GM21723 (cell line): Measurements from ENCODE around the gene CFTR.
"Not testable (repeated sequence)": the region's sequence is repeated elsewhere in the genome, so short reads cannot be mapped to it uniquely, and the experiment has no call there.

Experiments
- ATAC-seq: cut with Tn5 transposase; IDR thresholded peaks from one replicate; pipeline ENCODE4 v1.9.1; 2021; ENCODE audit warnings: mild to moderate bottlenecking, moderate library complexity; ENCODE audit not compliant: unreplicated experiment

Gene CFTR

GRCh38 chr7:117493460-117493859, 13.6 kb downstream of the CFTR start:
- ATAC-seq: no peak

DNA sequence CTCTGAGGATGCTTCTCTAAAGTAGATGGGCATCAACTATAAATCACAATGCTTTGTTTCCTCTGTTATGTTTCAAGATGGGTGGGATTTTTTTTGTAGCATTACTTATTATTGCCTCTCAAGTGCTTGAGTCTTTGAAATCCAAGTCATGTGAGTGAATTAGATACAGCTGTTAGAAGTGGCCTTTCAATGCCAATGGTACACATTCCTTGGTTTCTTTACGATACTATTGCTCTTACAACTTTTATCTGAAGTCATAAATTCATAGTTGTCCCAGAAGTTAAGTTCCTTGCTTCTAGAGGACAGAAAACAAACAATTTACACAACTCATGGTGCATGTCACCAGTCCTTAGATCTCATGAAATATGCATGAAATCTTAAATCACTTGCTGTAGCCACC, 15.5 kb downstream of the CFTR start:
- no peak for ATAC-seq

- no peak for ATAC-seq
Measured at GRCh38 chr7:117502331-117502730, 22.5 kb downstream of the CFTR start.

GRCh38 chr7:117505238-117505637, 25.4 kb downstream of the CFTR start:
- ATAC-seq: no peak

DNA sequence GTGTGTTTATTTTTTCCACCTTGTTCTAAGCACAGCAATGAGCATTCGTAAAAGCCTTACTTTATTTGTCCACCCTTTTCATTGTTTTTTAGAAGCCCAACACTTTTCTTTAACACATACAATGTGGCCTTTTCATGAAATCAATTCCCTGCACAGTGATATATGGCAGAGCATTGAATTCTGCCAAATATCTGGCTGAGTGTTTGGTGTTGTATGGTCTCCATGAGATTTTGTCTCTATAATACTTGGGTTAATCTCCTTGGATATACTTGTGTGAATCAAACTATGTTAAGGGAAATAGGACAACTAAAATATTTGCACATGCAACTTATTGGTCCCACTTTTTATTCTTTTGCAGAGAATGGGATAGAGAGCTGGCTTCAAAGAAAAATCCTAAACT, 28.9 kb downstream of the CFTR start:
- no peak for ATAC-seq

GRCh38 chr7:117517194-117517593, 37.4 kb downstream of the CFTR start:
- ATAC-seq: not testable (repeated sequence)

- no peak for ATAC-seq
Measured at GRCh38 chr7:117530390-117530789, 50.6 kb downstream of the CFTR start.

GRCh38 chr7:117531595-117532244, 51.9 kb downstream of the CFTR start:
- no peak for ATAC-seq

DNA sequence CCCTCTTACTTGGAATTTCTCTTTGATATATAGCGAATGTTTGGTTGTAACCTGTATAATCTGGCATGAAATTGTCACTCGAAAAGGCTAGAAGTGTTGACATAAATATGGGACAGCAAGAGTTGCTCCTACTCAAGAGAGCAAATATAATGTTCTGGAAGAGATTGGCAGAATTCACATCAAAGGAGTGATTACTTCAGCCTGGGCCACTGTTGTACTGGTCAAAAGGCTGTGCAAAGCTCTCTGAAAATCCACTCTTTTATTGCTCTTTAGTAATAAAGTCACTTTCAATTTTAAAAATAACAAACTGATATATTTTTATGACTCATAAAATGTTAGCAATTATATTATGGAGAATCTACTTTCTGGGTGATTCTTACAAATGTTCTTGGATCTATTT, 58.2 kb downstream of the CFTR start:
- ATAC-seq: no peak

DNA sequence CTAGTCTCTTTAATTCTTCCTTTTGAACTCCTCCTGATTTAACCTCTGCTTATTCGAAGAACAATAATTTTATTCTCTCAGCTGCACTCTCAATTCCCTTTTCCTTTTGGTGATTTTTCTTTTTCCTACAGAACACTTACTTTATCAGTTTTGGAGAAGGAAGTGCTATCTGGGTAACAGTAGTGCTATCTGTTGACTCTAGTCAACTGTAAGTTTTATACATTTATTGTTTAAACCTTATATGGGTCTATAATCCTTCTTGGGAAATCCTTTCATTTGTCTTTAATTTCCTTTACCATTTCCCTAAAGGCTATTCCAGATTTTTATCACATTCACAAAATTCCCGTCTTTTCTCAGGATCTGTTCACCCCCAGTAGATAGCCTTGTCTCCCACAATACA, 64.2 kb downstream of the CFTR start:
- no peak for ATAC-seq

GRCh38 chr7:117548035-117548434, 68.2 kb downstream of the CFTR start:
- ATAC-seq: no peak

DNA sequence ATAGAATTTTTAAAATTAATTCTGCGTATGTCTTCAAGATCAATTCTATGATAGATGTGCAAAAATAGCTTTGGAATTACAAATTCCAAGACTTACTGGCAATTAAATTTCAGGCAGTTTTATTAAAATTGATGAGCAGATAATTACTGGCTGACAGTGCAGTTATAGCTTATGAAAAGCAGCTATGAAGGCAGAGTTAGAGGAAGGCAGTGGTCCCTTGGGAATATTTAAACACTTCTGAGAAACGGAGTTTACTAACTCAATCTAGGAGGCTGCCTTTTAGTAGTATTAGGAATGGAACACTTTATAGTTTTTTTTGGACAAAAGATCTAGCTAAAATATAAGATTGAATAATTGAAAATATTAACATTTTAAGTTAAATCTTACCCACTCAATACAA, 70.8 kb downstream of the CFTR start:
- no peak for ATAC-seq

GRCh38 chr7:117552660-117553059, 72.8 kb downstream of the CFTR start:
- no peak for ATAC-seq

GRCh38 chr7:117555260-117555659, 75.4 kb downstream of the CFTR start:
- ATAC-seq: no peak

DNA sequence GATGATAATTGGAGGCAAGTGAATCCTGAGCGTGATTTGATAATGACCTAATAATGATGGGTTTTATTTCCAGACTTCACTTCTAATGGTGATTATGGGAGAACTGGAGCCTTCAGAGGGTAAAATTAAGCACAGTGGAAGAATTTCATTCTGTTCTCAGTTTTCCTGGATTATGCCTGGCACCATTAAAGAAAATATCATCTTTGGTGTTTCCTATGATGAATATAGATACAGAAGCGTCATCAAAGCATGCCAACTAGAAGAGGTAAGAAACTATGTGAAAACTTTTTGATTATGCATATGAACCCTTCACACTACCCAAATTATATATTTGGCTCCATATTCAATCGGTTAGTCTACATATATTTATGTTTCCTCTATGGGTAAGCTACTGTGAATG, 79.6 kb downstream of the CFTR start:
- ATAC-seq: no peak

GRCh38 chr7:117560030-117560429, 80.2 kb downstream of the CFTR start:
- no peak for ATAC-seq

GRCh38 chr7:117562759-117563158, 82.9 kb downstream of the CFTR start:
- ATAC-seq: no peak

DNA sequence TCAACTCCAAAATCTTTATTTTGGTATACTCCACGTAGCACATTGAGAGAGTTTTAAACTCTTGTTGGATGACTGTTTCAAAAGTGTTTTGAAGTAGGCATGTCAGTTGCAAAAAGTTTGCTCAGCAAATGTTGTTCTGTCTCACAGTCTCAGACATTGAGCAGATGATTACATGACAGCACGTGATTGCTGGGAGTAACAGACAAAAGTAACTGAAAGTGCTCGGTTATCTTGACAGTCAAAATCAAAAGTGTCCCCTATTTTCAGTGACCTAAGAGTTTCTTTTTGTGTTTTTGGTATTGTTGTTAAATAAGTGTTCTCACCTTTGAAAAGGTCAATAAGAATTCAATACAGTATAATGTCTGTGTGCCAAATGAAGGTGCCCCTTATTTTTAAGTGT, 84.3 kb downstream of the CFTR start:
- no peak for ATAC-seq

DNA sequence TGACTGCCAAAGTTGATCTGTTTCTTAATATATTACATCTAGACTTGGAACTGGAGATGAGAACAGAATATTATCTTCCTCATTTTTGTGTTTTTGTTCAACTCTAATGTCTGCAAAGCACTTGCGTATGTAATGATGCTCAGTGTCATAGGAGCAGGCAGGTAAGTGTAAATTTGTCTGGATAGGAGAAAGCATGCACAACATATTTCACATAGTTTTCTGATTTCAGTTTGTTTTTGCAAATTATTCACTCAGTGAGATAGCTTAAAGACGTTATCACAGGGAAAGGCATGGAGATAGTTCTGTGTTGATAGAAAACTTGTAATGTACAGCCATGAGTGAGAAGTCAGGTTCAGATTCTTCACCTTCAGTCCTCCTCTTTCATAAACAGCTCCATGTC, 84.8 kb downstream of the CFTR start:
- ATAC-seq: no peak

GRCh38 chr7:117565226-117565625, 85.4 kb downstream of the CFTR start:
- ATAC-seq: no peak

DNA sequence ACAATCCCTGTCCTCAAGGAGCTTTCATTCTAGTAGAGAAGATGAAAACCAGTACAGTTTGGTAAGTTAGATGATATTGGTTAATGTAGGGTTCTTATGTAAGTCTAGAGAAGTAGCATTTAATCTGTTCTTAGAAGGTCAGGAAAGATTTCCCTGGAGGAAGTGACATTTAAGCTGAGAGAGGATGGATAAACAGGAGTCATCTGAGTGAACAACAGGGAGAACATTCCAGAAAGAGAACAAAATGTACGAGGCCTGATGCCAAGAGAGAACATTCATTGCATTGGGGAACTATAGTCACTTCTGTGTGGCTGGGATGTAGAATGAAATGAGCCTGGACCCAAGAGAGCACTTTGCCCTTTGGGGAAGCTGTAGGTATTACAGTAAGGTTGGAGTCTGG, 88.0 kb downstream of the CFTR start:
- no peak for ATAC-seq

DNA sequence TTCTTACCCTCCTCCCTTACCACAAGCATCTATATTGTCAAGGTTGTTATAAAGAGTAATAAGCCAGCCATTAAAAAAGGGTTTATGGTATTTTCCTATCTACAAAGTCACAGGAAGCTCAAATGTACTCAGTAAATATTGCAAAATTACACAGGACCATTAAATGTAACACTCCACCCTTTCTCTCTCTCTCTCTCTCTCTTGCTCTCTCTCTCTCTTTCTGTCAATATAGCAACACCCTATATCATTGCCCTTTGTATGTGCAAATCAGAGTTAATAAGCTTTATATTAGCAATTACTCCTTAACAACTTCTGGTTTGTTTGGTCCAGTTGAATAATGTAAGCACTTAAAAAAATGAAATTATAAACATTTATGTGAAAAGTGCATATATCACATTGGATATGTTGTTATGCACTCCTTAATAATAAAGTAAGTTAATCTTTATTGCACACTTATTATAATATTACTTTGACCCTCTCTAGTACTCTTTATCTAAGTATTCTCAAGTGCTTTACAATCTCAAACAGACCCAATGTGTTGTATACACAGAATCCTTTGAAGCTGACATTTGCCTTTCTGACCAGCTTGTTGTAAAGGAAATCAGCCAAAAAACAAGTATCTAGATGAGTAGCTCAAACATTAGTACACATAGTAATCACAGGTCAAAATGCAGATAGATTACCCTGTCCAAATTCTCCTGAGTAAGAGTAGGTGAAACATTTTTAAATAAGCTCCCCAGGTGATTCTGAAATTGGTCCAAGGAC, 93.2 kb downstream of the CFTR start:
- ATAC-seq: no peak

GRCh38 chr7:117581424-117581823, 101.6 kb downstream of the CFTR start:
- ATAC-seq: no peak
